NOMO-1 treated with DMSO at 0.1 percent for 48 hours (cell line): ENCODE data around the gene KRT33B.
"Not testable (repeated sequence)": the region's sequence is repeated elsewhere in the genome, so short reads cannot be mapped to it uniquely, and the experiment has no call there.

Experiments used
- DNase-seq: peaks from one replicate; lab custom pipeline; 2025; ENCODE audit not compliant: unreplicated experiment; lab: John Stamatoyannopoulos, UW

KRT33B gene

GRCh38 chr17:41350381-41350878 is 19.2 kb downstream of the KRT33B start, which contains the start of gene KRT33A:
Gene KRT33A, minus strand, starts transcription at chr17:41350828. Its CDS starts 61 bp downstream, at chr17:41350767.
- not testable (repeated sequence) for DNase-seq

- peak; percentile 46 for DNase-seq
Measured at GRCh38 chr17:41347869-41348760, 21.5 kb downstream of the KRT33B start.

- not testable (repeated sequence) for DNase-seq
Measured at GRCh38 chr17:41346421-41346820, 23.2 kb downstream of the KRT33B start.

GRCh38 chr17:41345992-41346391 is 23.6 kb downstream of the KRT33B start:
- DNase-seq = no peak

GRCh38 chr17:41343029-41343428 is 26.6 kb downstream of the KRT33B start:
- no peak for DNase-seq

- no peak for DNase-seq
Measured at GRCh38 chr17:41340934-41341861, 28.4 kb downstream of the KRT33B start.

GRCh38 chr17:41340494-41340893 is 29.1 kb downstream of the KRT33B start:
- DNase-seq = no peak

GRCh38 chr17:41339571-41340172 is 29.9 kb downstream of the KRT33B start:
- DNase-seq = no peak

GRCh38 chr17:41338961-41339485 is 30.6 kb downstream of the KRT33B start:
- DNase-seq = peak; percentile 80

GRCh38 chr17:41335747-41336146 is 33.9 kb downstream of the KRT33B start:
- DNase-seq = no peak

- DNase-seq = peak; percentile 33
Measured at GRCh38 chr17:41334385-41335305, 35.0 kb downstream of the KRT33B start.

GRCh38 chr17:41333836-41334235 is 35.8 kb downstream of the KRT33B start:
- DNase-seq = no peak

- DNase-seq = no peak
Measured at GRCh38 chr17:41333098-41333497, 36.5 kb downstream of the KRT33B start.

GRCh38 chr17:41332239-41332638 is 37.4 kb downstream of the KRT33B start:
- DNase-seq = no peak

GRCh38 chr17:41331606-41332005 is 38.0 kb downstream of the KRT33B start:
- DNase-seq = no peak

GRCh38 chr17:41329279-41329948 is 40.2 kb downstream of the KRT33B start:
- DNase-seq = no peak

GRCh38 chr17:41328207-41328606 is 41.4 kb downstream of the KRT33B start:
- DNase-seq = no peak

GRCh38 chr17:41327411-41328120 is 42.0 kb downstream of the KRT33B start:
- no peak for DNase-seq
